Hematopoietic multipotent progenitor cell treated with erythropoietin and hydrocortisone succinate and interleukin-3 and kit ligand, for 4 days (in vitro differentiated cells): ENCODE measurements around the gene WNT7B.
A peak's percentile ranks its signal among the peaks of the same experiment; 100 is the strongest.
"Not testable (repeated sequence)": the region's sequence is repeated elsewhere in the genome, so short reads cannot be mapped to it uniquely, and the experiment has no call there.

Source experiments
- DNase-seq: peaks from one replicate; pipeline ENCODE4 v3.0.0-alpha.2; 2015

Gene WNT7B

GRCh38 chr22:46007848-46008261 lies 30.9 kb upstream of the WNT7B start:
- DNase-seq, result no peak

DNA sequence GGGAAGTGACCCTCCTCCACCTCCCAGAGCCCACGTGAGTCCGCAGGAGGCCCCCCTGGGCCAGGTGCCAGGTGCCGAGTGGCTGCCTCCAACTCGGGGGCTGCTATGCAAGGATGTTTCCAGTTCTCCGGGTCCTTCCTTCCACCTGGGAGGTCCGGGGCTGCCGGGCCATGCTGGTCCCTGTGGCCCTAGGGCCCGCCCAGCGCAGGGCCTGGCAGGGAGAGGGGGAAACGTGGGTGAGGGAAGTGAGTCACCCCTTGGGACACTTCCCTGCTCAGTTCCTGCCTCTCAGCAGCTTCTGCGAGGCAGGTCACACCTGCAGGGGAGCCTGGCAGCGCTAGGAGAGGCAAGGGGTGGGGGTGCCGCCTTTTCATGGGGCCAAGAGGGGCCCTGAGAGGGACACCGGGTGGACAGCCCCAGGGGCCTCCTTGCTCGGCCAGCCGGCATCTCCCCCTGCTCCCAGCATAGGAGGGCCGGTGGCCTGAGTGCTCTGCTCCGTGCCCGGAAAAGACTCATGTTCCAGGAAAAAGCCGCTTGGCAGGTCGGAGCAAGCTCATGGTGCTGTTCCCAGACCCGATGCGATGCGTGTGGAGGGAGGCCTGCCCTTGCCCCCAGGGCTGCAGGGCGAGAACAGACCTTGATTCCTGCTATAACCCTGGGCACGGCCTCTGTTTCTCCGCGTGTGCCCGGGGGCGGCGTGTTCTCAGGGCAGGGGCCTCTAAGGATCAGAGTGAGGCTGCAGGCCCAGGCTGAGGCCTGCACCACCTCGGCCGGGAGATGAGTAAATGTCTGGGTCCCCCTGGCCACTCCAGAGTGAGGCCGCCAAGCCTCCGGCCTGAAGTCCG lies 30.3 kb upstream of the WNT7B start:
- no peak for DNase-seq

GRCh38 chr22:46006379-46007002 lies 29.5 kb upstream of the WNT7B start:
- peak; percentile 91 for DNase-seq

GRCh38 chr22:46005116-46005705 lies 28.2 kb upstream of the WNT7B start:
- DNase-seq, result not testable (repeated sequence)

GRCh38 chr22:46004105-46004866 lies 27.3 kb upstream of the WNT7B start:
- DNase-seq, result peak; percentile 69

GRCh38 chr22:46003271-46004091 lies 26.5 kb upstream of the WNT7B start:
- no peak for DNase-seq

DNA sequence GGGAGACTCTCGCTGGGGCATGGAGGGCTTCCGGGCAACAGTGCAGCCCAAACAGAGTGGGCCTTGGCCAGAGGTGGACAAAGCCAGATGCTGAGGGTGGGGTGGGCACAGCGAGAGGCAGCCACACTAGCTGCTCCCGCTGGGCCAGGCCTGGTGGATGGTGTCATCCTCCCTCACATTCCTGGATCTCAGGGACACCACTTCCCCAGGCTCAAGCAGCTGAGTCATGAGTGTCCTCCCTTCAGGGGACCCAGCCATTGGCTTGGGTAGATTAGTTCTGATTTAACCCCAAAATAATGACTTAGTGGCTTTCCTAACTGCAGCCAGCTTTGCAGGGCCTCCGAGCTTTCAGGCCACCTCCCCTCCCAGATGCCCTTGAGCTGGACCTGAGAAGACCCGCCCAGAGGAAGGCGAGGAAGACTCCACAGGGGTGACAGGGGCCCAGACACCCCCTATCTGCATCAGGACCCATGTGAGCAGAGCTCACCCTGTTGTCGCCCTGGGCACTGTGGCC lies 25.9 kb upstream of the WNT7B start:
- no peak for DNase-seq

GRCh38 chr22:46001426-46002106 lies 24.6 kb upstream of the WNT7B start:
- no peak for DNase-seq

GRCh38 chr22:46001046-46001425 lies 24.1 kb upstream of the WNT7B start:
- DNase-seq, result no peak

GRCh38 chr22:46000081-46001027 lies 23.4 kb upstream of the WNT7B start:
- no peak for DNase-seq

GRCh38 chr22:45999379-45999971 lies 22.5 kb upstream of the WNT7B start:
- no peak for DNase-seq

- no peak for DNase-seq
Measured at GRCh38 chr22:45998638-45999378, 21.8 kb upstream of the WNT7B start.

DNA sequence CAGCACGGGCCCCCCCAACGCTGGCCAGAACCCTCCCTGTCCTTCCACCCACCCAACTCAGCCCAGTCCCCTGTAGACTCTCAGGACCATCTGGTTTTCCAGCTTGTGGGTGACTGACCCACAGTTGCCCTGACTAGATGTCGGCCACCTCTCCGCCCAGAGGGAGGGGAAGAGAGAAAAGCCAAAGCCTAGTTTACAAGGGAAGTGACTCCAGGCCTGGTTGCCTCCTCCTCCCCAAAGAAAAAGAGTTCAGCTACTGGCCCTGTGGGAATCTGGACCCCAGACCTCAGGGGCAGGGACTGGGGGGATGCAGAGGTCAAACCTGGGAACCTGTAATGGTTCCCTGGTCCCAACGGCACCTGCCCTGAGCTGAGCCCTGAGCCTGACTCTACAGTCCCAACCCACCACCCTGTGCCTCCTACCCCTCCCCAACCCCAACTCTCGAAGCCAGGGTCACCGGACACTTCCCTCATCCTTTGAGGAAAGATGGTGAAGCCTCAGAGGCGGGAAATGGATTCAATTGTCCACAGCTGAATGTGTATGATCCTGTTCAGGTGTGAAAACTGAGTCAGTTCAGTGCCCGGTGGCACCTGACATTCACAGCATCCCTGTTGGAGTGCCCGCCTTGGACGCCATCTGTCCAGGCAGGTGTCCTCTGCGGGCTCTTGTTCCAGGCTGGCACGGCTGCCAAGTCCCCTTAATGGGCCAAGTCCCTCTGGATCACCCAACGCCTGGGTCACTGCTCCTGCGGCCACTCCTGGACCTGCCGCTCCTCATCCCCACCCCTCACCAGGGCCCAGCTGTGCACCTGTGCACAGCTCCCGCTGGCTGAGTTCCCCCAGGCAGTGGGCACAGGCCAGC lies 21.0 kb upstream of the WNT7B start:
- DNase-seq, result no peak

DNA sequence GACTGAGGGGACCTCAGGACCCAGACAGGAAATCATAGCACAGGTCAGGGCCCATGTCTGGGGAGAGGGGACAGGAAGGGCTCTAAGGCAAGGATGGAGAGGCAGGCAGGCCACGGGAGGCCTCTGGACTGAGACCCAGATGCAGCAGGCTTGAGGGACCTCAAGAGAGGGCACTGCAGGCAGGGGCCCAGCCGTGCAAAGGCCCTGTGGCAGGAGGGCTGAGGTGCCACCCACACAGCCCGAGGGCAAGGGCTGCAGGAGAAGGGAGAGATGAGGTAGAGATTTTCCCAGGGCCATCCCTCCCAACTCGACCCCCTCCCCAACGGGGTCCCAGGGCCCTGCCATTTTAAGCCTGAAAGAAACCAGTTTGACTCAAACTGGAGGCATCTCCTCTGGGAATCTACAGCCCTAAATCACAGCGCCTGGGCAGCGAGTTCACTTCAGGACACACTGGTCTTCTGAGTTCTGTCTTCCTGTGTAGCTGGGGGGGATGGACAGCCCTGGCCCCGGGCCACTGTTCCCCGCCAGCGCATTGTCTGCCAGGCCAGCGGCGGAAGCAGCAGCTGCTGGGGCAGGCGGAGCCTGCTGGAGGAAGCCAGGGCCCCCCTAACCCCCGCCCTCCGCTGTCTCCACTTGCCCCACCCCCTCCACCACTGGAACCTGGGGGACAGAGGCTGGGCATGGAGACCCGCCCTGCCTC lies 20.3 kb upstream of the WNT7B start:
- DNase-seq, result peak; percentile 90

DNA sequence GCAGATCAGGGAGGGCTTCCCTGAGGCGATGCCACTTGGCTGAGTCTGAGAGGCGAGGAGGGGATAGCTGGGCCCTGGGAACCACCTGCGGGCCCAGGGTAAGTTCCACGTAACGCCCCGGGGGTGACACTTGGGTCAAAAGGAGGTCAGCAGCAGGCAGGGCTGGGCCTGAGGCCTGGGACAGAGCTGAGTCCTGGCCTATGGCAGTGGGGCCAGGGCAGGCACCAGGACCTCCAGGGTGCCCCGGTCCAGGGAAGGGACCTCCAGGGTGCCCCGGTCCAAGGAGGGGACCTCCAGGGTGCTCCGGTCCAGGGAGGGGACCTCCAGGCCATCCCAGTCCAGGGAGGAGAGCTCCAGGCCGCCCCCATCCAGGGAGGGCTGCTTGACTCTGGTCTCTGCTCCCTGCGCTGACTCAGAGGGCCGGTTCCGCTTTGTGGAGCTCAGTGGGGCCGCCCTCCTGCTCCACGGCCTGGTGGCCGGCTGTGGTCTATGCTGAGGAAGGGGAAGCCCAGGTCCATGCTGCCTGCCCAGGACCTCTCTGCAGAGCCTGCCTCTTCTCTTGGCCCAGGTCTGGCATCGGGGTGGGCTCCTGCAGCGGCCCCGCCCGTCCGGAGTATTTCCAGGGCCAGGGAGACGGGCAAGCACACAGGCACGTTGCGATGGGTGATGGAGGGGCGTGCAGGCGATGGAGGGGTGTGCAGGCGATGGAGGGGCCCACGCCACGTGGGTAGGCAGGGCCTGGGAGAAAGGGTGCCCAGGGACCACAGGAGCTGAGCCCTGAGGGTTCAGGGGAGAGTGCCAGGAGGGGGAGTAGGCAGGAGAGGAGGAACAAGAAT lies 19.5 kb upstream of the WNT7B start:
- DNase-seq, result peak; percentile 75

DNA sequence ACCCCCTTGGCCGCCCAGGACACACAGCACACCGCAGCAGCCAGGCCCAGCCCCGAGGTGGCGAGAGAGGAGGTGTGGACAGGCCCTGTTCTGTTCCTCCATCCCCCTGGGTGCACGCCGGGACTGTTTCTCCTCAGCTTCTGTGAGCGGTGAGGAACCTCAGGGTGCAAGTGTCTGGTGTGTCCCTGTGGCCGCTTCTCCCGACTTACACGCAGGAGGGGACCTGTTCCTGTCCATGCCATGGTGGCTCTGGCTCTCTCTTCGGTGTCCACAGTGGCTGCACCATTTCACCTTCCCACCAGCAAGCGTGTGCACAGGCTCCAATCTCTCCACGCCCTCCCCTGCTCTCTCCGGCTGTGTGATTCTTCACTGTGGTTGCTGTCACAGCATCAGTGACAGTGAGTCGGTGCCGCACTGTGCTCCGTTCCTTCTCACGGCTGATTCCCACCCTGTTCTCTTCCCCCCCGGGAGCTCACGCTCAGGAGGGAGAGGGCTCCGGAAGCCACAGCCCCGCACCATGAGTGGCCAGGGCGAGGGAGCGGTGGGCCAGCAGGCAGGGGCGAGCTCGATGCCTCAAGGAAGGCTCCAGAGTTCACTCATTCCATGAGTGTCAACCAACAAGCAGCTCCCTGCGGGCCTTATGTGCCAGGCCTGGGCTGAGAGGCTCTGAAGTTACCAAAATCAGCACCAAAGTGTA lies 18.6 kb upstream of the WNT7B start:
- no peak for DNase-seq
